GM06990 (cell line): Measurements from ENCODE around the gene LDLRAD4.

Experiments
- DNase-seq: peaks from one replicate; pipeline ENCODE4 v3.0.0-alpha.2; 2011; ENCODE audit not compliant: insufficient read length; ENCODE audit errors: extremely low read depth
- H3K27me3 ChIP-seq: replicated peaks from 2 replicates; pipeline ENCODE4 v1.6.0; 2011; ENCODE audit warnings: low read length; ENCODE audit not compliant: control insufficient read depth, insufficient read depth
- H3K36me3 ChIP-seq: 2 replicates; pipeline ENCODE4 v1.5.1; 2011; ENCODE audit warnings: low read length; ENCODE audit not compliant: control insufficient read depth, insufficient read depth
- H3K4me3 ChIP-seq: replicated peaks from 2 replicates; pipeline ENCODE4 v1.5.1; 2011; ENCODE audit warnings: low read depth, mild to moderate bottlenecking, control low read depth, low read length
- CTCF ChIP-seq: IDR thresholded peaks from 2 replicates; pipeline ENCODE4 v1.5.1; 2011; ENCODE audit warnings: low read length, control low read depth, mild to moderate bottlenecking, inconsistent platforms; ENCODE audit not compliant: insufficient read depth, poor library complexity, severe bottlenecking

LDLRAD4 gene

GRCh38 chr18:13213036-13213795 is 5.3 kb upstream of the LDLRAD4 start:
- no peak for TF ChIP-seq CTCF
- DNase-seq: no peak
- H3K36me3 ChIP-seq: no peaks in the 10 kb centered on the region
- no peak overlapping the region for H3K4me3 ChIP-seq
- peaks cover 2% of the 10 kb centered on the region for H3K27me3 ChIP-seq

GRCh38 chr18:13214609-13215008 is 4.0 kb upstream of the LDLRAD4 start:
- no peaks in the 10 kb centered on the region for H3K36me3 ChIP-seq
- H3K27me3 ChIP-seq: peaks cover 2% of the 10 kb centered on the region
- DNase-seq: no peak
- no peak for TF ChIP-seq CTCF
- H3K4me3 ChIP-seq: no peak overlapping the region

- Histone ChIP-seq H3K4me3 (no peak overlapping the region), H3K27me3 (peaks cover 2% of the 10 kb centered on the region), H3K36me3 (no peaks in the 10 kb centered on the region)
- DNase-seq: no peak
- TF ChIP-seq CTCF: peak; percentile 70
These were observed 2.4 kb upstream of the LDLRAD4 start for GRCh38 chr18:13216092-13216582.

GRCh38 chr18:13216711-13217465 is 1.7 kb upstream of the LDLRAD4 start:
- Histone ChIP-seq H3K36me3 (no peaks in the 10 kb centered on the region), H3K27me3 (peaks cover 2% of the 10 kb centered on the region), H3K4me3 (no peak overlapping the region; the same call in 1 of the 2 replicates)
- TF ChIP-seq CTCF: no peak
- DNase-seq: no peak

- Histone ChIP-seq H3K36me3 (no peaks in the 10 kb centered on the region), H3K4me3 (peak overlapping the region; percentile 44), H3K27me3 (peaks cover 2% of the 10 kb centered on the region)
- TF ChIP-seq CTCF: no peak
- peak; percentile 36 for DNase-seq
These were observed 1.0 kb upstream of the LDLRAD4 start for GRCh38 chr18:13217466-13217961.
